ENCODE measurements around the gene DDX3X.
"Not testable (repeated sequence)": the region's sequence is repeated elsewhere in the genome, so short reads cannot be mapped to it uniquely, and the experiment has no call there.

DDX3X gene

DNA sequence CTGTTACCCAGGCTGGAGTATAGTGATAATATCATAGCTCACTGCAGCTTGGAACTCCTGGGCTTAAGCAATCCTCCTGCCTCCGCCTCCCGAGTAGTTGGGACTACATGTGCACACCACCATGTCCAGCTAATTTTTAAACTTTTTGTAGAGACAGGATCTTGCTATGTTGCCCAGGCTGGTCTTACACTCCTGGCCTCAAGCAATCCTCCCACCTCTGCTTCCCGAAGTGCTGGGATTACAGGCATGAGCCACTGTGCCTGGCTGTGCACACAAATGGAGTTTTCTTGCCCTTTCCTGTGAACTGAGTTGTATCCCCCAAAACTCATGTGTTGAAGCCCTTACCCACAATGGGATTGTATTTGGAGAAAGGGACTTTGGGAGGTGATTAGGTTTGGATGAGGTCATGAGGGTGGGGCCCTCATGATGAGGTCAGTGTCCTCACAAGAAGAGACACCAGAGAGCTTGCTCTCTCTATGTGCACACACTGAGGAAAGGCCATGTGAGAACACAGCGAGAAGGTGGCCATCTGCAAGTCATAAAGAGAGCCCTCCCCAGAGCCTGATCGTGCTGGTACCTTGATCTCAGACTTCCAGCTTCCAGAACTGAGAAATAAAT lies 40.1 kb downstream of the DDX3X start:
- no peak for DNase-seq (ENCODE audit: low read depth in 2 of 2)

DNA sequence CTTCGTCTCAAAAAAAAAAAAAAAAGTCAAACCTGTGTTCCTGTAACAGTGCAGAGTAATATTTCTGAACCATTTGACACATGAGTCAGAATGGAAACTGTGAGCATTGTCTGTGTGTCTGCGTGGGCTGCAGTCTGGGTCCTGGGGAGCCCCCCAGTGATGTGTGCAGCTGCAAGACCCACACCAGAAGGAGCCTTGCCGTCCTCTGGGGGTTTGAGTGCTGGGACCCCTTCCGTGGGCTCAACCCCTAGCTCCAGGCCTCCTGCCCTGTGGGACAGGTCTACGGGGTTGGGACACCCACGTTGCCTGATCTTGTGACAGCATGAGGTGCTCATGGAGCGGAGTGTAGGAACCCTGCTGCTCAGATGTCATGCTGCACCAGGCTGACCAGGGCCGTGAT lies 43.7 kb downstream of the DDX3X start:
- no peak for DNase-seq (ENCODE audit: low read depth in 2 of 2)

DNA sequence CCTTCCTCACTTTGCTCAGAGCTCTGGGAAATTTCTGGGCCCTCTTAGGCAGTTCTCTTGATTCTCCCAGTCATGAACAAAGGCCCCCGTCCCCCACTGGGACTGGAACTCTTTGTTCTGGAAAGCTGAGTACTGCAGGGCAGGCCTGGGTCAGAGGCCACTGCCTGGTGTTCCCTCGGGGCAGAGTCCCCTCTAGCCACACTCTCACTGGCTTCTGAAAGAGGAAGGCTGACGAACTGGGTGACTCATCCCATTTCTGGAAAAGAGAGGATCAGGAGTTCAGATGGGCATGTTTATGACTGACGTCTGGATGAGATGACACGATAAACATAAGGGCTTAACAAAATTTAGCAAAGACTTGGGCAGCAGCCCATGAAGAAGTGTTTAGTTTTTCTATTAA lies 47.7 kb downstream of the DDX3X start:
- DNase-seq (ENCODE audit: low read depth in 2 of 2) = no peak

DNA sequence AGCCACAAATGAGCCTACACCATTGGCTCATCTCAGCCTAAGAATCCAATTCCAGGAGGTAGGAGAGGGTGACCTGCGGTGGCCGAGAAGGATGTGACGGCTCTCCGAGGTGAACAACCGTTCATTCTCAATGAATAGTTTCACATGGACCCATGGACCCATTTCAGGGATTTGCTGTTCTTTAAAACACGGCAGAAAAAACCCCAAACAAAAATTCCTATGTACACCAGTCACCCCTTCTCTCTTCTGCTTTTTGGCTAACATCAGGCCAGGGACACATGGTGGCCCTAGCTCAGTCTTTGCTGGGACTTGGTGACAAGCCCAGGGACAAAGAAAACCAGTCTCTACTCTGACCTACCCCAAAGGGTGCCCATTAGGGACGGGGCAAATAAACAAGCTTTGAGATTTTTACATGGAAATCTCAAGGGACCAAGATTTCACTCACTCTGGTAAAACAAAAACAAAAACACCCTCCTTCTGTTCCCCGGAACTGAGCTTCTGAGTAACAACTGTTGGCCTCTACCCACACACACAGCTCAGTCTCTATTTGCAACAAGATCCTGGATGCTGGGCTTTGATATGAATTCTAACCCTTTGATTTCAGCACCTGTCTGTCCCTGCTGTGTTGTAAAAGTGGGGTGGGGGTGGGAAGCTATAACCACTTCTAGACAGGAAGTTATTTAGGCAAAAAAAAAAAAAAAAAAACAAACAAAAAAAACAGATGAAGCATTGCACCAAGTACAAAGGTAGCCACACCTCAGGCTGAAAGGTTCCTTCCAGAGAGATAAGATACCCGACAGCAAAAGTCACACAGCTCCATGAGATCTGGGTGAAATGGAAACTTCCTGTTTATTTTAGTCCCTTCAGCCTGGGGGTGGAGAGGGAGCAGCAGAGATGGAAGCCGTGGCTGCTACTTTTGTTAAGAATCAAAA lies 49.0 kb downstream of the DDX3X start:
- no peak for DNase-seq (ENCODE audit: low read depth in 2 of 2)

DNA sequence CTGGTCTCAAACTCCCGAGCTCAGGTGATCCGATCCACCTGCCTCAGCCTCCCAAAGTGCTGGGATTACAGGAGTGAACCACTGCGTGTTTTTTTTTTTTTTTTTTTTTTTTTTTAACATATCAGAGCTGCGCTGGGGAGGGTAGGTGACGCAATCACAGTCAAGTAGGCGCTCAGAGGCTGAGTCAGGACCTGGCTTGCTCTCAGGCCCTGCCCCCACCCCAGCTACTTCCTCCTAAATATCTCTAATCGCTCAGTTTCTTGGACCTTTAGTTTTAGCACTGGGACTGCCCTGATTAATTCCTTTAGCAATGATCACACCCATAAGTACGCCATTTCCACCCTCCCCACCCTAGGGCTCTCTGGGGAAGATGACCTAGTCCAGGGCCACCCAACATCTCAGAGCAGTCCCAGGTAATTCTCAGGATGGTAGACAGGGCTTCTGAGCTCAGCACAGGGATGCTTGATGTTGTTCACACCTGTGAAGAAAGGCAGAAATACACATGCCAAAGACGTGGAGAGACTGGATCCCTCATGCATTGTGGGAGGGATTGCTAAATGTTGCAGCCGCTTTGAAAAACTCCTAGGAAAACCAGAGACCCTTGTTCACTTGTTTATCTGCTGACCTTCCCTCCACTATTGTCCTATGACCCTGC lies 50.2 kb downstream of the DDX3X start:
- no peak for DNase-seq (ENCODE audit: low read depth in 2 of 2)

DNA sequence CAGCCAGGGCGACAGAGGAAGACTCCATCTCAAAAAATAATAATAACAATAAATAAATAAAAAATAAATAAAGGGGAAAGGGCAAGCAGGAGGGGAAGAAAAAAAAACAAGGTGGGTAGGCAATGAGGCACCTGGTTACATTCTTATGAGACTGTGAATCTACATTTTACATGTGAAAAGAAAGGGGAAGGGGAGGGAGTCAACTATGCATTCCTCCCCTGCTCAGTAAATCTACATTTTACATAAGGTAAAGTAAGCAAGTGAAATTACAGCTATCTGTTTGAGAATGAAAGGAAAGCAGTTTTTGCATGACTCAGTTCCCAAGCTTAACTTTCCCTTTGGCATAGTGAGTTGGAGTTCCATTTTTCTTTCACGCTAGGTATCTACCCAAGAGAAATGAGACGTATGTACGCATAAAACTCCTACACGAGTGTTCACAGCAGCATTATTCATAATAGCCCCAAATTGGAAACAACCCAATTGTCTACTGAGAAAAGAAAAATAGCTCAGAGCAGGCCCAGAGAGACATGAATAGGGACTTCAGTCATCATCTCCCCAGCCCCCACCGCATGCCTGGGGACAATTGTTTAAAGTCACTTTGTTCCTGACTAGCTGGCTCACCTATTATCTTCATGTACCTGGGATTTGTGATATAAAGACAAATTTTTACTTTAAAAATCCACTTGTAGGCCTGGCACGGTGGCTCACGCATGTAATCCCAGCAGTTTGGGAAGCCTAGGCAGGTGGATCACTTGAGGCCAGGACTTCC lies 52.4 kb downstream of the DDX3X start:
- no peak for DNase-seq (ENCODE audit: low read depth in 2 of 2)

DNA sequence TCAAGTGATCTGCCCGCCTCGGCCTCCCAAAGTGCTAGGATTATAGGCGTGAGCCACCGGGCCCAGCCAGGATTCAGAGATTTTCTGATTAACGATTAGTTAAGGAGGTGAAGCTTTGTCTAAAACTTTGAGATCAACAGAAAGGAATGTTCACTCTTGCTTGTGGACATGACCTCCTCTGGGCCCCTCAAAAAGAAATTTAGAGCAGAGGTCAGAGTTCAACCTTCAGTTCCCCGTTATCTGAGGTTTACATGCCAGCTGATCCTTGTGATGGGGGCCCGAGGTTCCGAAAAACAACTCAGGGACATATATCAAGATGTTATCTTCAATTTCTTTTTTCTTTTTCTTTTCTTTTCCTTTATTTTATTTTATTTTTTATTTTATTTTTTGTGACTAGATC lies 54.6 kb downstream of the DDX3X start:
- no peak for DNase-seq (ENCODE audit: low read depth in 2 of 2)

DNA sequence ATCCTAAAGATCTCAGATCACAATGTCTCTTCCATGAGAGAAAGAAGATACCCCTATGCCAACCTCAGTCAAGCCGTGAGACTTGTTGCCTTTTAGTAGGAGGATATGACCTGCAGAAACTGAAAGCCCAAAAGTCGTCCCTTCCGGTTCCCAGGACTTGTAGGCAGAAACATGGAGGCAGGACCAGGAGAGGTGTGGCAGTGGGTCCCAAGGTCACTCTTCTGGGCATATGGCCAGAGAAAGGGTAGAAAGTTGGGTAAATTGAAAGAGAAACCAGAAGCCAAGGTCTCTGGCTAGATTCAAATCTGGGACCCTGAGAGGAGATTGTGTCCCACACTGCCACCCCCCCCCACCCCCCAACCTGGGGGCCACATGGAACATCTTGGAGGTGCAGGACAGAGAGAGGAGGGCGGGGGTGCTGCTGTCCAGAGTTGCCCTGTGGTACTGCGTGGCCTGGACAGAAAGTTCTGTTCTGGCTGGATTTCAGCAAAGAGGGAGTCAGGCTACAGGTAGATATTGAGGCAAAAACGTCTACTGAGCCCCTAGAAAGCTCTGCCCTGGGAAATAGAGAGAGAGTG lies 55.4 kb downstream of the DDX3X start:
- no peak for DNase-seq (ENCODE audit: low read depth in 2 of 2)

DNA sequence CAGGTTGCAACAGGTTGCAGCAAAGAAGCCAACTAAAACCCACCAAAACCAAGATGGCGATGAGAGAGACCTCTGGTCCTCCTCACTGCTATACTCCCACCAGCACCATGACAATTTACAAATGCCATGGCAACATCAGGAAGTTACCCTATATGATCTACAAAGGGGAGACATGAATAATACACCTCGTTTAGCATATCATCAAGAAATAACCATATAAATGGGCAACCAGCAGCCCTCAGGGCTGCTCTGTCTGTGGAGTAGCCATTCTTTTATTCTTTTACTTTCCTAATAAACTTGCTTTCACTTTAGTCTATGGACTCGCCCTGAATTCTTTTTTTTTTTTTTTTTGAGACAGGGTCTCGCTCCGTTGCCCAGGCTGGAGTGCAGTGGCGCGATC lies 56.6 kb downstream of the DDX3X start:
- not testable (repeated sequence) for DNase-seq (ENCODE audit: low read depth in 2 of 2)

DNA sequence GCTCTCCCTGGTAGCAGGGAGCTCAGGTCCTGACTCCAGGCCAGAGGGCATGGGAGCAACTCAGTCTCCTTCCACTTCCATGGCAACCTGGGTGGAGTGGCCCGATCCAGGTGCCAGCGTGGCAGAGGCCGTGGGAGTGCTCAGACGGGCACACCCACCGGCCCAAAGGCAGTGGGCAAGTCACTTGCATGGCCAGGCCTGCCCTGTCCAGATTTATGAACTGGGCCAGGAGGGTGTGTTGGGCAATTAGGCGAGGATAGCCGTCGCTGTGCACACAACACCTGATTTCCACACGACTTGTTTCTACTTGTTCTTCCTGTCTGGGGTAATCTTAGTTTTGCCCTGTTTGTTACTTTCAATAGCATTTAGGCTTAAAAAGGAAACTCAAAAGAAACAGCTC lies 57.6 kb downstream of the DDX3X start:
- no peak for DNase-seq (ENCODE audit: low read depth in 2 of 2)

DNA sequence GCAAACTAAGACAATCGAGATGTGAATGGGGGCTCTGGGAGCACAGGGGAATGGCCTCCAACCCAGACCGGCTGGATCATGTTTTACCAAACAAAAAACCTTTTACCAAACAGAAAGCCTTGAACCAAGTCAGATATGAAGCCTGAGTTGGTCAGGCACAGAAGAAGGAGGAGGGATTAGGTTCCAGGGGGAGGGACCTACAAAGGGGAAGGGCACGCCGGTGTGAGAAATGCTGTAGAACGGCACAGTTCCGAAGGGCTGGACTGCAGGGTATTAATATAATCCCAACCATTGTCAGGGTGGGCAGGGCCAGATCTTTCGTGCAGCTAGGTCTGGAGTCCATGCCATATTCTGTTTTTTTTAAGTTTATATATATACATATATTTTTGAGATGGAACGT lies 60.3 kb downstream of the DDX3X start:
- DNase-seq (ENCODE audit: low read depth in 2 of 2) = no peak

DNA sequence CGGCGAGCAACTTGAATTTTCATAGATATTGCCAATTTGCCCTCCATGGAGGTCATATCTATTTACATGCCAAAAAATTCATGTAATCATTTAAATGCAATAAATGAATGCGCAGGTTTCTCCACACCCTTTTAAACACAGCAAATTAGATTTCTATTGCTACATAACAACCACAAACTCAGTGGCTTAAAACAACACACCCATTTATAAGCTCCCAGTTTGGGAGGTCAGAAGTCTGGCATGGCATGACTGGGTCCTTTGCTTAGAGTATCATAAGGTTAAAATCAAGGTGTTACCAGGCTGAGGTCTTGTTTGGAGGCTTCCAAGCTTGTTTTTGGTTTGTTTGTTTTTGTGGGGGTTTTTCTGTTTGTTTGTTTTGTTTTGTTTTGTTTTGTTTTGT lies 63.3 kb downstream of the DDX3X start:
- DNase-seq (ENCODE audit: low read depth in 2 of 2) = no peak

DNA sequence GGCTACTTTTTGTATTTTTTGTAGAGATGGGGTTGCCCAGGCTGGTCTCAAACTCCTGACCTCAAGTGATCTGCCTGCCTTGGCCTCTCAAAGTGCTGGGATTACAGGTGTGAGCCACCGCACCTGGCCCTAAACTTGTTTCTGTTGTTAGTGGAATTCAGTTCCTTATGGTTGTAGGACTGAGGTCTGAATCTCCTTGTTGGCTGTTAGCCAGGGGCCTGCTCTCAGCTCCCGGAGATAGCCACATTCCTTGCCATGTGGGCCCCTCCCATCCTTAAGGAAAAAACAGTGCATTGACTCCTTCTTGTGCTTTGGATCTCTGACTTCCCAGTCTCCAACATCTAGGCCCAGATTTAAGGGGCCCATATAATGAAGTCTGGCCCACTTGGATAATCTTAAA lies 63.8 kb downstream of the DDX3X start:
- DNase-seq (ENCODE audit: low read depth in 2 of 2) = no peak

DNA sequence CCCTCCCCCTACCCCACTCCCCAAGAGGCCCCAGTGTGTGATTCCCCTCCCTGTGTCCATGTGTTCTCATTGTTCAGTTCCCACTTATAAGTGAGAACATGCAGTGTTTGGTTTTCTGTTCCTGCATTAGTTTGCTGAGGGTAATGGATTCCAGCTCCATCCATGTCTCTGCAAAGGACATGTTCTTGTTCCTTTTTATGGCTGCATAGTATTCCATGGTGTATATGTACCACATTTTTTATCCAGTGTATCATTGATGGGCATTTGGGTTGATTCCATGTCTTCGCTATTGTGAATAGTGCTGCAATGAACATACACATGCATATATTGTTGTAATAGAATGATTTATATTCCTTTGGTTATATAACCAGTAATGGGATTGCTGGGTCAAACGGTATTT lies 68.6 kb downstream of the DDX3X start:
- DNase-seq (ENCODE audit: low read depth in 2 of 2) = not testable (repeated sequence)

DNA sequence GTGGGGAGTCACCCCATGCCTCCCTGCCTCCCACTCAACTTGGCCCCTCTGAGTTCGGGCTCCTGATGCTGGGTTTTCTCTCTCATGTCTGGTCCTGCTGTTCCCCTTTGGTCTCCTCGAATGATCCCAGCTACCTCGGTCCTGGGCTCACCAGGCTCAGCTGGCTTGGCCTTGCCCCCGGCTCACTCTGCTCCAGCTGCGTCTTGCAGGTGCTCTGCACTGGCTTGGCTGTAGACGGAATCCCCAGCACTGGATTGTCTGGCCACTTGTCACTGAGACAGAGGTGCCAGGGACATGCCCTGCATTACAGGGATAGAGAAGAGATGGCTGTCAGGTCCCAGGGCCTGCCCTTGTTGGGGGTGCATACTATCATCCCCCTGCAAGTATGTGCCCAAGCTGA lies 71.6 kb downstream of the DDX3X start:
- DNase-seq (ENCODE audit: low read depth in 2 of 2) = no peak

DNA sequence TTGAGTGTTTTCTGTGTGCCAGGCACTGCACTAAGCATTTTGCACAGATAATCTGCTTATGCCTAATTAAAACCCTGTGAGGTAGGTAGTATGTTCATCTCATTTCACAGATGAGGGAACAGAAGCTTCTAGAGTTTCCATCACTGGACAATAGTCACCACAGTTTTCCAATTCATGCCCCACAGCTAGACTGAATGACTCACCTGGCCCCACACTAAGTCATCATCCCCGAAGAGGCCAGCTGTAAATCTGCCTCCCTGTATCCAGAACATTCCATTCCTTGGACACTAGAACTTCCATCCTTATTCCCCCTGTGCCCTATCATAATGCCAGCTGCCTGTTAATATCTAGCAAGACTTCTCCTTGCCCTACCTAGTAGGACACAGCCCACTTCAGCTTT lies 72.2 kb downstream of the DDX3X start:
- DNase-seq (ENCODE audit: low read depth in 2 of 2) = no peak

DNA sequence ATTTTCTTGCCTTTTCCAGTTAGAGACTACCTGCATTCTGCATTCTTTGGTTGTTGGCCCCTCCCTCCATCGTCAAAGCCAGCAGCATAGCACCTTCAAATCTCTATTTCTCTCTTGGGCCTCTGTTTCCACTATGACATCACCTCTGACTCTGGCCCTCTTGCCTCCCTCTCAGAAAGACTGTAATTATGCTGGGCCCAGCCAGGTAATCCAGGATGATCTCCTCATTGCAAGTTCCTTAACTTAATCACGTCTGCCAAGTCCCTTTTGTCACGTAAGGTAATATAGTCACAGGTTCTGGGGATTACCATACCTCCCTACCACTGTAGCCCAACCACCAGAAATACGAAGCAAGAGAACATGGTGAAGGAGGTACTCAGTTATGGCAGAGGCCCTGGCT lies 73.9 kb downstream of the DDX3X start:
- DNase-seq (ENCODE audit: low read depth in 2 of 2) = no peak

DNA sequence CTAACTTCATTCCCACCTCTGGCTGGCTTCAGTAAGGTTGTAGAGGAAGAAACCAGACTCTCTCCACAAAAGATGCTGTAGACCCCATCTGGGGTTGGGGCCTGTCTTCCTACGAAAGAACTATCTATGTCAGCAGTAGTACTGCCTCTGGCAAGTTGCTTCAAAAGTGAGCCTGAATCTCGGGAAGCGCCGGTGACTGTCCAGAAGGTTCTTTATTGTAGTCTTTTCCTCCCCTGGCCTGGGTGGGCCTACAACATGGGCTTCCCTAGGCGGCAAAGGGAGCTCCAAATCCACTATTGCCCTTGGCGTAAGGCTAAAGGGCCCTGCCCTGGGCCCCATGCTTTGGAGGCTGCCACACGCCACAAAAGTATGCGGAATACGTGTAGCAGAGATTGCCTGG lies 74.6 kb downstream of the DDX3X start:
- no peak for DNase-seq (ENCODE audit: low read depth in 2 of 2)

DNA sequence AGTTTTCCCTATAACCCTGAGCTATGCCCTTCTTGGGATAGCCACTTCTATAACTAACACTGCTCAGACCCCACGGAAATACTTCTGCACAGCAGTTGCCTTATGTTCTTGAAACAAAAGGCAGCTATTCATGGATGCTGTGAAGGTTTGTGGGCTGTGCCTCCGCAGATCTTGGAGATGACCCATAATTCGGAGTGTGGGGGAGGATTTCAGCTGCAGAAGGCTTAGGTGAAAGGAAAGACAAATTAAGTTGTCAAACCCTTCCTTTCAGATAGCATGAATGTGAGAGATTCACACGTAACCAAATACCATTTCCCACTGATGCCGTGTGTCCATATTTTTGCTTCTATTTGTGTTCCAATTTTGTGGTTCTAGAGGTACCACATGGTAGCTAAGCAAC lies 75.0 kb downstream of the DDX3X start:
- DNase-seq (ENCODE audit: low read depth in 2 of 2) = no peak

DNA sequence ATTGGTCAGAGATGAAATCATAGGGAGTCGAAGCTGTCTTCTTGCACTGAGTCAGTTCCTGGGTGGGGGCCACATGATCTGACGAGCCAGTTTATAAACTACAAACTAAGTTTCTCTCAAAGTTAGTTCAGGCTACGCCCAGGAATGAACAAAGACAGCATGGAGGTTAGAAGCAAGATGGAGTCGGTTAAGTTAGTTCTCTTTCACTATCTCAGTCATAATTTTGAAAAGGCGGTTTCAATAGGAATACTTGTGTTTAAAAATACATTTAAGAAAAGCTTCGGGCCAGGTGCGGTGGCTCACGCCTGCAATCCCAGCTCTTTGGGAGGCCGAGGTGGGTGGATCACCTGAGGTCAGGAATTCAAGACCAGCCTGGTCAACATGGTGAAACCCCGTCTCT lies 77.3 kb downstream of the DDX3X start:
- not testable (repeated sequence) for DNase-seq (ENCODE audit: low read depth in 2 of 2)

DNA sequence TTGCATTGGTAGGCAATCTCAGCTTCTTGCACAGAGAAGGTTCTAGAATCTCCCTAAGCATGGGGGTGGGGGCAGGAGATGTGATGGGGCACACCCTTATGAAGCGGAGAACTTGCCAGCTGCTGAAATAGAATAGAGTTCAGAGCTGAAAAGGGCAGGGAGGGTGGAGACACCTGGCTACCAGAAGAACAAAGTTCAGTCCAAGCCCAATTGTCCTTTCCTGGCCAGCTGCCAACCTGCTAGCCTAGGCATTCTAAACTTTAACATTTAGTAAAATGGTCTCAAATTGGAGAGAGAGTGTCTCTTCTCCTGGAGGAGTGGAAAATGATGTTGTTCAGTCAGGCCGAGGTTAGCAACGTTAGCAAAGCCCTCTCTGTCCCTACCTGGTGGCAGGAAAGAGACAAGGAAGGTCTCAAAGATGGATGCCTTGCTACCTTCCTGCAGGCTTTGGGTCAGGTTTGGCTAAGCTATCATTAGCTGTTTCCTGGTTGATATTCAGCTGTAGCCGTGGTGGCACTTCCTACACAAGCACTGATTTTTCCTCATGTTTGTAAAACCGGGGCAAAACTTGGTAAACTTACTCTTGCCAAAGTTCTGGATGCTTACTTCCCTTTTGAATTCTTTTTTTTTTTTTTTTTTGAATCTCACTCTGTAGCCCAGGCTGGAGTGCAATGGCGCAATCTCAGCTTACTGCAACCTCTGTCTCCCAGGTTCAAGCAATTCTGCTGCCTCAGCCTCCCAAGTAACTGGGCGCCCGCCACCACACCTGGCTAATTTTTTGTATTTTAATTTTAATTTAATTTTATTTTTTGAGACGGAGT lies 78.5 kb downstream of the DDX3X start:
- DNase-seq (ENCODE audit: low read depth in 2 of 2) = no peak
